CD14-positive monocyte (primary cell): ENCODE measurements around the gene TMEM178B. TPM values are rescaled to one million over a fixed set of nuclear protein-coding genes. Genes with fewer than 3 reads are reported as not detected.

Experiments
- DNase-seq, 3 donors: peaks; one replicate each; pipeline ENCODE4 v3.0.0-alpha.2; 2011 to 2022
- H2AFZ ChIP-seq: 2 replicates; pipeline ENCODE4 v1.6.0; 2012; ENCODE audit warnings: mild to moderate bottlenecking, low read depth, low read length, inconsistent platforms; ENCODE audit not compliant: insufficient read depth, poor library complexity, severe bottlenecking
- H3K27ac ChIP-seq, 2 donors: 1 replicate in 1 of 2; 2 replicates in 1 of 2; pipeline ENCODE4 v1.5.1; 2012 to 2013; ENCODE audit warnings: low read length in 2 of 2, control low read depth in 1 of 2, inconsistent platforms in 1 of 2, low read depth in 1 of 2, mild to moderate bottlenecking in 1 of 2
- H3K27me3 ChIP-seq, 2 donors: one replicate each; pipeline versions ENCODE4 v1.6.0 to v1.6.1; 2011 to 2013; ENCODE audit warnings: low read length in 2 of 2; ENCODE audit not compliant: control insufficient read depth in 2 of 2, insufficient read depth in 2 of 2
- H3K36me3 ChIP-seq, 2 donors: replicated peaks in 1 of 2; 1 replicate in 1 of 2; 2 replicates in 1 of 2; pipeline versions ENCODE4 v1.5.1 to v1.6.1; 2012 to 2013; ENCODE audit warnings: low read length in 2 of 2, control low read depth in 1 of 2, inconsistent platforms in 1 of 2, mild to moderate bottlenecking in 1 of 2; ENCODE audit not compliant: insufficient read depth in 2 of 2, control insufficient read depth in 1 of 2
- H3K4me1 ChIP-seq, 2 donors: 1 replicate in 1 of 2; 2 replicates in 1 of 2; pipeline versions ENCODE4 v1.5.1 to v1.6.1; 2012 to 2013; ENCODE audit warnings: low read length in 2 of 2, control low read depth in 1 of 2, inconsistent platforms in 1 of 2, mild to moderate bottlenecking in 1 of 2, moderate library complexity in 1 of 2; ENCODE audit not compliant: insufficient read depth in 2 of 2, control insufficient read depth in 1 of 2
- H3K4me2 ChIP-seq: replicated peaks from 2 replicates; pipeline ENCODE3; 2012; ENCODE audit warnings: low read length, moderate library complexity, mild to moderate bottlenecking; ENCODE audit not compliant: poor library complexity, severe bottlenecking; ENCODE audit errors: extremely low read depth
- H3K4me3 ChIP-seq, 3 experiments: fragments of 200-600 bp in 1 of 3; sonication (generic) in 1 of 3; replicated peaks in 1 of 3; 1 replicate in 2 of 3; 2 replicates in 1 of 3; pipeline ENCODE4 v1.5.1; 2011 to 2013; ENCODE audit warnings: low read length in 3 of 3, mild to moderate bottlenecking in 3 of 3, control low read depth in 2 of 3, low read depth in 2 of 3, inconsistent platforms in 1 of 3, moderate library complexity in 1 of 3
- H3K79me2 ChIP-seq: 2 replicates; pipeline ENCODE4 v1.6.0; 2012; ENCODE audit warnings: mild to moderate bottlenecking, control low read depth, inconsistent platforms, low read length, moderate library complexity; ENCODE audit not compliant: insufficient read depth
- H3K9ac ChIP-seq: 2 replicates; pipeline ENCODE4 v1.6.0; 2017; ENCODE audit warnings: low read length, mild to moderate bottlenecking; ENCODE audit not compliant: insufficient read depth, poor library complexity, severe bottlenecking
- H3K9me3 ChIP-seq, 2 donors: replicated peaks in 1 of 2; 1 replicate in 1 of 2; 2 replicates in 1 of 2; pipeline versions ENCODE4 v1.5.1 to v1.6.1; 2012 to 2013; ENCODE audit warnings: low read length in 2 of 2, control low read depth in 1 of 2; ENCODE audit not compliant: control insufficient read depth in 1 of 2, insufficient read depth in 1 of 2
- H4K20me1 ChIP-seq: 2 replicates; pipeline ENCODE4 v1.6.0; 2012; ENCODE audit warnings: mild to moderate bottlenecking, low read length, control low read depth, moderate library complexity; ENCODE audit not compliant: insufficient read depth
- H3K27ac Mint-ChIP-seq, 7 donors: one replicate each; pipeline ENCODE4 v1.8.0; 2020; ENCODE audit warnings: mild to moderate bottlenecking in 7 of 7, mixed read lengths in 7 of 7, moderate library complexity in 6 of 7, inconsistent platforms in 2 of 7
- H3K27me3 Mint-ChIP-seq, 3 donors: one replicate each; pipeline ENCODE4 v1.8.0; 2021 to 2022; ENCODE audit warnings: low read depth in 3 of 3, mild to moderate bottlenecking in 3 of 3, mixed read lengths in 3 of 3, moderate library complexity in 3 of 3, inconsistent platforms in 1 of 3
- H3K36me3 Mint-ChIP-seq, 2 donors: one replicate each; pipeline ENCODE4 v1.8.0; 2020; ENCODE audit warnings: mixed read lengths in 2 of 2, inconsistent platforms in 1 of 2, mild to moderate bottlenecking in 1 of 2
- H3K4me1 Mint-ChIP-seq: one replicate; pipeline ENCODE4 v1.8.0; 2020; ENCODE audit warnings: mild to moderate bottlenecking, mixed read lengths
- H3K4me3 Mint-ChIP-seq, 2 donors: one replicate each; pipeline ENCODE4 v1.8.0; 2020; ENCODE audit warnings: mild to moderate bottlenecking in 2 of 2, mixed read lengths in 2 of 2, moderate library complexity in 1 of 2
- H3K9me3 Mint-ChIP-seq, 7 donors: one replicate each; pipeline ENCODE4 v1.8.0; 2020 to 2022; ENCODE audit warnings: mixed read lengths in 7 of 7, mild to moderate bottlenecking in 6 of 7, moderate library complexity in 6 of 7, inconsistent platforms in 2 of 7
- WGBS: methylation state at CpG from one replicate; pipeline ENCODE4 v1.1.5; 2013; ENCODE audit warnings: missing lambda C conversion rate; ENCODE audit not compliant: insufficient coverage; 5-methylcytosine and 5-hydroxymethylcytosine counted together
- intact Hi-C, 2 donors: fragments of 100-400 bp; cut with micrococcal nuclease; formaldehyde crosslinking; loops; one replicate each; pipeline versions ENCODE4 v1.15.0 to v1.15.1; 2023
- polyA plus RNA-seq, 3 donors: library from polyadenylated mRNA; depleted of rRNA in 1 of 3; unstranded in 2 of 3; stranded (reverse) in 1 of 3; fragments of 300-500 nt in 2 of 3; fragments of >200 nt in 1 of 3; fragmentation: Illumina TruSeq in 2 of 3; gene quantifications; 1 replicate in 2 of 3; 2 replicates in 1 of 3; pipeline ENCODE4 v1.2.3, GENCODE V29; 2012 to 2021
- TF ChIP-seq, protein P1 (sequence below): fragments of 200-600 bp; IDR thresholded peaks from one replicate; pipeline ENCODE4 v1.8.0; 2022; ENCODE audit warnings: antibody characterized with exemption, mild to moderate bottlenecking

Gene TMEM178B
- polyA plus RNA-seq, 3 donors = not detected

- H3K9me3 Mint-ChIP-seq = peaks cover 0 to 8% (median 2%) of the 10 kb centered on the region in 7 donors
- WGBS = 80% methylated on average over 1 of the region's 2 CpGs
- intact Hi-C loops = no loop called here
- H3K27me3 Mint-ChIP-seq = peaks cover 0 to 3% (median 1%) of the 10 kb centered on the region in 3 donors
- Histone ChIP-seq H2AFZ (no peak overlapping the region), H3K27ac (no peak overlapping the region), H3K36me3 (no peaks in the 10 kb centered on the region), H3K4me3 (no peak overlapping the region), H3K9me3 (no peaks in the 10 kb centered on the region), H3K27me3 (no peaks in the 10 kb centered on the region), H3K4me1 (no peaks in the 10 kb centered on the region), H3K4me2 (no peak overlapping the region), H3K9ac (no peak overlapping the region), H4K20me1 (no peaks in the 10 kb centered on the region), H3K79me2 (no peaks in the 10 kb centered on the region)
- H3K4me3 Mint-ChIP-seq = no peak overlapping the region
- TF ChIP-seq, protein P1, sequence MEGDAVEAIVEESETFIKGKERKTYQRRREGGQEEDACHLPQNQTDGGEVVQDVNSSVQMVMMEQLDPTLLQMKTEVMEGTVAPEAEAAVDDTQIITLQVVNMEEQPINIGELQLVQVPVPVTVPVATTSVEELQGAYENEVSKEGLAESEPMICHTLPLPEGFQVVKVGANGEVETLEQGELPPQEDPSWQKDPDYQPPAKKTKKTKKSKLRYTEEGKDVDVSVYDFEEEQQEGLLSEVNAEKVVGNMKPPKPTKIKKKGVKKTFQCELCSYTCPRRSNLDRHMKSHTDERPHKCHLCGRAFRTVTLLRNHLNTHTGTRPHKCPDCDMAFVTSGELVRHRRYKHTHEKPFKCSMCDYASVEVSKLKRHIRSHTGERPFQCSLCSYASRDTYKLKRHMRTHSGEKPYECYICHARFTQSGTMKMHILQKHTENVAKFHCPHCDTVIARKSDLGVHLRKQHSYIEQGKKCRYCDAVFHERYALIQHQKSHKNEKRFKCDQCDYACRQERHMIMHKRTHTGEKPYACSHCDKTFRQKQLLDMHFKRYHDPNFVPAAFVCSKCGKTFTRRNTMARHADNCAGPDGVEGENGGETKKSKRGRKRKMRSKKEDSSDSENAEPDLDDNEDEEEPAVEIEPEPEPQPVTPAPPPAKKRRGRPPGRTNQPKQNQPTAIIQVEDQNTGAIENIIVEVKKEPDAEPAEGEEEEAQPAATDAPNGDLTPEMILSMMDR = no peak
- no peaks in the 10 kb centered on the region for H3K36me3 Mint-ChIP-seq
- no peaks in the 10 kb centered on the region for H3K4me1 Mint-ChIP-seq
- no peak for DNase-seq
- no peak overlapping the region for H3K27ac Mint-ChIP-seq
These were observed 201.5 kb downstream of the TMEM178B start for GRCh38 chr7:141275350-141275749.

- Mint-ChIP-seq H3K36me3 (no peaks in the 10 kb centered on the region), H3K27me3 (peaks cover 0 to 3% (median 1%) of the 10 kb centered on the region in 3 donors), H3K4me1 (no peaks in the 10 kb centered on the region), H3K9me3 (peaks cover 0 to 11% (median 2%) of the 10 kb centered on the region in 7 donors), H3K27ac (no peak overlapping the region), H3K4me3 (no peak overlapping the region)
- Histone ChIP-seq H3K4me2 (no peak overlapping the region), H3K36me3 (no peaks in the 10 kb centered on the region), H3K27me3 (no peaks in the 10 kb centered on the region), H3K79me2 (no peaks in the 10 kb centered on the region), H3K9me3 (no peaks in the 10 kb centered on the region), H3K4me1 (no peaks in the 10 kb centered on the region), H3K9ac (no peak overlapping the region), H3K27ac (no peak overlapping the region), H2AFZ (no peak overlapping the region), H4K20me1 (no peaks in the 10 kb centered on the region), H3K4me3 (no peak overlapping the region)
- intact Hi-C loops = no loop called here
- 94% methylated on average over 4 of the region's 4 CpGs for WGBS
- DNase-seq = no peak
- TF ChIP-seq, protein P1 = no peak
These were observed 202.2 kb downstream of the TMEM178B start for GRCh38 chr7:141276031-141276430.
